T-helper 1 cell treated with Interleukin-12 subunit alpha and Interleukin-12 subunit beta and Interleukin-4 antibody, amounts not matched to agents 30 ng/mL and 1 ng/mL, for 36 hours (primary cell): ENCODE measurements around the gene TRIM24. TPM values are rescaled to one million over a fixed set of nuclear protein-coding genes. Genes with fewer than 3 reads are reported as not detected.
"Not testable (repeated sequence)": the region's sequence is repeated elsewhere in the genome, so short reads cannot be mapped to it uniquely, and the experiment has no call there.

Source experiments
- intact Hi-C: fragments of 100-400 bp; cut with micrococcal nuclease; formaldehyde crosslinking; loops from one replicate; pipeline ENCODE4 v1.15.1; 2024
- total RNA-seq: library from RNA; stranded (reverse); gene quantifications from 2 replicates; pipeline ENCODE4 v1.2.3, GENCODE V29; 2022

Gene TRIM24
- total RNA-seq, 1 donor from 2014 or later = 17.4 TPM

- intact Hi-C loops = no loop called here
Observed at GRCh38 chr7:138491612-138492386, 31.7 kb downstream of the TRIM24 start.

GRCh38 chr7:138492423-138492822 lies 32.4 kb downstream of the TRIM24 start:
- intact Hi-C loops = no loop called here

GRCh38 chr7:138493535-138493934 lies 33.5 kb downstream of the TRIM24 start:
- intact Hi-C loops = no loop called here

- intact Hi-C loops = no loop called here
Observed at GRCh38 chr7:138495485-138495884, 35.4 kb downstream of the TRIM24 start.

- intact Hi-C loops = no loop called here
Observed at GRCh38 chr7:138499340-138499739, 39.3 kb downstream of the TRIM24 start.

- intact Hi-C loops = not testable (repeated sequence)
Observed at GRCh38 chr7:138500303-138500702, 40.2 kb downstream of the TRIM24 start.

GRCh38 chr7:138500892-138501291 lies 40.8 kb downstream of the TRIM24 start:
- intact Hi-C loops = no loop called here

GRCh38 chr7:138502023-138502767 lies 42.1 kb downstream of the TRIM24 start:
- intact Hi-C loops = no loop called here

- intact Hi-C loops = no loop called here
Observed at GRCh38 chr7:138505361-138505873, 45.4 kb downstream of the TRIM24 start.

GRCh38 chr7:138506764-138507163 lies 46.7 kb downstream of the TRIM24 start:
- intact Hi-C loops = no loop called here

- intact Hi-C loops = loop anchor here (1.0 kb wide), 1 partner anchor 49 kb away; no protein-coding TSS in a partner anchor
Observed at GRCh38 chr7:138510003-138510402, 49.9 kb downstream of the TRIM24 start.

- intact Hi-C loops = no loop called here
Observed at GRCh38 chr7:138512092-138512858, 52.2 kb downstream of the TRIM24 start.

- intact Hi-C loops = no loop called here
Observed at GRCh38 chr7:138512885-138513284, 52.8 kb downstream of the TRIM24 start.

- intact Hi-C loops = no loop called here
Observed at GRCh38 chr7:138513344-138513871, 53.3 kb downstream of the TRIM24 start.

GRCh38 chr7:138514044-138514443 lies 54.0 kb downstream of the TRIM24 start:
- intact Hi-C loops = no loop called here

- intact Hi-C loops = no loop called here
Observed at GRCh38 chr7:138515001-138515528, 55.0 kb downstream of the TRIM24 start.

- intact Hi-C loops = no loop called here
Observed at GRCh38 chr7:138519061-138519798, 59.2 kb downstream of the TRIM24 start.

GRCh38 chr7:138520742-138521141 lies 60.7 kb downstream of the TRIM24 start:
- intact Hi-C loops = no loop called here

- intact Hi-C loops = no loop called here
Observed at GRCh38 chr7:138521837-138522461, 61.9 kb downstream of the TRIM24 start.

- intact Hi-C loops = no loop called here
Observed at GRCh38 chr7:138524259-138524658, 64.2 kb downstream of the TRIM24 start.
